ENCODE results near the gene MILR1.

MILR1 gene

GRCh38 chr17:64500862-64501765, 52.2 kb downstream of the MILR1 start:
- no peak for TF ChIP-seq CTCF (IDR thresholded peaks at IDR 0.05; ENCODE audit: low read depth, low read length, missing control alignments)
- no peak for DNase-seq (ENCODE audit: low read depth)
- in situ Hi-C loops (cut with HindIII; ENCODE audit: low sequenced_read_pairs) = no loop called here
- no peak overlapping the region for H3K4me3 ChIP-seq (ENCODE audit: low read depth, low read length)

- H3K4me3 ChIP-seq (ENCODE audit: low read depth, low read length) = no peak overlapping the region
- TF ChIP-seq CTCF (IDR thresholded peaks at IDR 0.05; ENCODE audit: low read depth, low read length, missing control alignments) = no peak
- in situ Hi-C loops (cut with HindIII; ENCODE audit: low sequenced_read_pairs) = no loop called here
- no peak for DNase-seq (ENCODE audit: low read depth)
These were observed 53.1 kb downstream of the MILR1 start for GRCh38 chr17:64502021-64502420.

- no peak overlapping the region for H3K4me3 ChIP-seq (ENCODE audit: low read depth, low read length)
- in situ Hi-C loops (cut with HindIII; ENCODE audit: low sequenced_read_pairs) = no loop called here
- no peak for TF ChIP-seq CTCF (IDR thresholded peaks at IDR 0.05; ENCODE audit: low read depth, low read length, missing control alignments)
- no peak for DNase-seq (ENCODE audit: low read depth)
These were observed 53.9 kb downstream of the MILR1 start for GRCh38 chr17:64502809-64503208.

GRCh38 chr17:64503341-64503740, 54.4 kb downstream of the MILR1 start:
- no peak for DNase-seq (ENCODE audit: low read depth)
- in situ Hi-C loops (cut with HindIII; ENCODE audit: low sequenced_read_pairs) = no loop called here
- no peak for TF ChIP-seq CTCF (IDR thresholded peaks at IDR 0.05; ENCODE audit: low read depth, low read length, missing control alignments)
- H3K4me3 ChIP-seq (ENCODE audit: low read depth, low read length) = no peak overlapping the region

- TF ChIP-seq CTCF (IDR thresholded peaks at IDR 0.05; ENCODE audit: low read depth, low read length, missing control alignments) = no peak
- DNase-seq (ENCODE audit: low read depth) = no peak
- in situ Hi-C loops (cut with HindIII; ENCODE audit: low sequenced_read_pairs) = no loop called here
- peak overlapping the region; percentile 96 for H3K4me3 ChIP-seq (ENCODE audit: low read depth, low read length)
These were observed 55.2 kb downstream of the MILR1 start for GRCh38 chr17:64503821-64504768.

- DNase-seq (ENCODE audit: low read depth) = no peak
- TF ChIP-seq CTCF (IDR thresholded peaks at IDR 0.05; ENCODE audit: low read depth, low read length, missing control alignments) = no peak
- in situ Hi-C loops (cut with HindIII; ENCODE audit: low sequenced_read_pairs) = no loop called here
- peak overlapping the region; percentile 96 for H3K4me3 ChIP-seq (ENCODE audit: low read depth, low read length)
These were observed 55.9 kb downstream of the MILR1 start for GRCh38 chr17:64504769-64505339.
